Upper lobe of left lung (tissue), 4 donors: ENCODE results near the gene OPCML.

Experiments
- EP300 ChIP-seq, 4 donors: sonication (generic); formaldehyde crosslinking; IDR thresholded peaks; one replicate each; pipeline ENCODE4 v1.5.1; 2017; ENCODE audit warnings: antibody characterized with exemption in 4 of 4, control low read depth in 2 of 4
- POLR2A ChIP-seq, 4 donors: fragments of 450-650 bp; IDR thresholded peaks; one replicate each; pipeline ENCODE4 v1.5.1; 2016 to 2017; ENCODE audit warnings: antibody characterized with exemption in 4 of 4, mild to moderate bottlenecking in 2 of 4
- POLR2AphosphoS5 ChIP-seq, 2 donors: sonication (generic); formaldehyde crosslinking; IDR thresholded peaks; one replicate each; pipeline ENCODE4 v1.5.1; 2017; ENCODE audit warnings: antibody characterized with exemption in 2 of 2
- TF ChIP-seq, protein P1 (sequence below), 6 experiments: fragments of 450-650 bp in 4 of 6; fragments of 200-600 bp in 2 of 6; sonication (generic) in 2 of 6; IDR thresholded peaks; one replicate each; pipeline ENCODE4 v1.5.1; 2016 to 2019; ENCODE audit warnings: antibody characterized with exemption in 6 of 6

DNA sequence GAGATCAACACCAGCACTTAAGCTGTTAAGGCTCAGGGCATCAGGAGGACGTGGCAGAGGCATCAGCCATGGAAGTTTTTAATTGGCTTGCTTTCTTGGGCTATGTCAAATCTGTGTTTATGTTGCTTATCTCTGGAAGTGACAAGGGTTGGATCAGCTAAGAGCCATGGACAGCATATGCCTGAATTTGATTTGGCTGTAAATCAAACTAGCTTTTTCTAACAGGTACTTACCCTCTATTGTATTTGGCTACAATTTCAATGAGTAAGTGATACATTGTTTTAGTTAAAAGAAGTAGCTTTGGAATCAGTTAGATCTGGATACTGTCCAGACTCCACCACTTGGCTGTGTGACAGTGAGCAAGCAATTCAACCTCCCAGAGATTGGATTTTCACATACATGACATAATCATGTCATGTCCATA, 936.6 kb downstream of the OPCML start:
- TF ChIP-seq, protein P1, sequence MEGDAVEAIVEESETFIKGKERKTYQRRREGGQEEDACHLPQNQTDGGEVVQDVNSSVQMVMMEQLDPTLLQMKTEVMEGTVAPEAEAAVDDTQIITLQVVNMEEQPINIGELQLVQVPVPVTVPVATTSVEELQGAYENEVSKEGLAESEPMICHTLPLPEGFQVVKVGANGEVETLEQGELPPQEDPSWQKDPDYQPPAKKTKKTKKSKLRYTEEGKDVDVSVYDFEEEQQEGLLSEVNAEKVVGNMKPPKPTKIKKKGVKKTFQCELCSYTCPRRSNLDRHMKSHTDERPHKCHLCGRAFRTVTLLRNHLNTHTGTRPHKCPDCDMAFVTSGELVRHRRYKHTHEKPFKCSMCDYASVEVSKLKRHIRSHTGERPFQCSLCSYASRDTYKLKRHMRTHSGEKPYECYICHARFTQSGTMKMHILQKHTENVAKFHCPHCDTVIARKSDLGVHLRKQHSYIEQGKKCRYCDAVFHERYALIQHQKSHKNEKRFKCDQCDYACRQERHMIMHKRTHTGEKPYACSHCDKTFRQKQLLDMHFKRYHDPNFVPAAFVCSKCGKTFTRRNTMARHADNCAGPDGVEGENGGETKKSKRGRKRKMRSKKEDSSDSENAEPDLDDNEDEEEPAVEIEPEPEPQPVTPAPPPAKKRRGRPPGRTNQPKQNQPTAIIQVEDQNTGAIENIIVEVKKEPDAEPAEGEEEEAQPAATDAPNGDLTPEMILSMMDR (IDR thresholded peaks at IDR 0.05), result no peak
- TF ChIP-seq POLR2A (IDR thresholded peaks at IDR 0.05) (no peak), POLR2AphosphoS5 (IDR thresholded peaks at IDR 0.05) (no peak), EP300 (IDR thresholded peaks at IDR 0.05) (no peak)
